CD14-positive monocyte (primary cell): ENCODE measurements around the gene POMT2. TPM values are rescaled to one million over a fixed set of nuclear protein-coding genes. Genes with fewer than 3 reads are reported as not detected.
A peak's percentile ranks its signal among the peaks of the same experiment; 100 is the strongest.

Experiments used
- DNase-seq, 3 donors: peaks; one replicate each; pipeline ENCODE4 v3.0.0-alpha.2; 2011 to 2022
- H2AFZ ChIP-seq: 2 replicates; pipeline ENCODE4 v1.6.0; 2012; ENCODE audit warnings: mild to moderate bottlenecking, low read depth, low read length, inconsistent platforms; ENCODE audit not compliant: insufficient read depth, poor library complexity, severe bottlenecking
- H3K27ac ChIP-seq, 2 donors: 1 replicate in 1 of 2; 2 replicates in 1 of 2; pipeline ENCODE4 v1.5.1; 2012 to 2013; ENCODE audit warnings: low read length in 2 of 2, control low read depth in 1 of 2, inconsistent platforms in 1 of 2, low read depth in 1 of 2, mild to moderate bottlenecking in 1 of 2
- H3K27me3 ChIP-seq, 2 donors: one replicate each; pipeline versions ENCODE4 v1.6.0 to v1.6.1; 2011 to 2013; ENCODE audit warnings: low read length in 2 of 2; ENCODE audit not compliant: control insufficient read depth in 2 of 2, insufficient read depth in 2 of 2
- H3K36me3 ChIP-seq, 2 donors: replicated peaks in 1 of 2; 1 replicate in 1 of 2; 2 replicates in 1 of 2; pipeline versions ENCODE4 v1.5.1 to v1.6.1; 2012 to 2013; ENCODE audit warnings: low read length in 2 of 2, control low read depth in 1 of 2, inconsistent platforms in 1 of 2, mild to moderate bottlenecking in 1 of 2; ENCODE audit not compliant: insufficient read depth in 2 of 2, control insufficient read depth in 1 of 2
- H3K4me1 ChIP-seq, 2 donors: 1 replicate in 1 of 2; 2 replicates in 1 of 2; pipeline versions ENCODE4 v1.5.1 to v1.6.1; 2012 to 2013; ENCODE audit warnings: low read length in 2 of 2, control low read depth in 1 of 2, inconsistent platforms in 1 of 2, mild to moderate bottlenecking in 1 of 2, moderate library complexity in 1 of 2; ENCODE audit not compliant: insufficient read depth in 2 of 2, control insufficient read depth in 1 of 2
- H3K4me2 ChIP-seq: replicated peaks from 2 replicates; pipeline ENCODE3; 2012; ENCODE audit warnings: low read length, moderate library complexity, mild to moderate bottlenecking; ENCODE audit not compliant: poor library complexity, severe bottlenecking; ENCODE audit errors: extremely low read depth
- H3K4me3 ChIP-seq, 3 experiments: fragments of 200-600 bp in 1 of 3; sonication (generic) in 1 of 3; replicated peaks in 1 of 3; 1 replicate in 2 of 3; 2 replicates in 1 of 3; pipeline ENCODE4 v1.5.1; 2011 to 2013; ENCODE audit warnings: low read length in 3 of 3, mild to moderate bottlenecking in 3 of 3, control low read depth in 2 of 3, low read depth in 2 of 3, inconsistent platforms in 1 of 3, moderate library complexity in 1 of 3
- H3K79me2 ChIP-seq: 2 replicates; pipeline ENCODE4 v1.6.0; 2012; ENCODE audit warnings: mild to moderate bottlenecking, control low read depth, inconsistent platforms, low read length, moderate library complexity; ENCODE audit not compliant: insufficient read depth
- H3K9ac ChIP-seq: 2 replicates; pipeline ENCODE4 v1.6.0; 2017; ENCODE audit warnings: low read length, mild to moderate bottlenecking; ENCODE audit not compliant: insufficient read depth, poor library complexity, severe bottlenecking
- H3K9me3 ChIP-seq, 2 donors: replicated peaks in 1 of 2; 1 replicate in 1 of 2; 2 replicates in 1 of 2; pipeline versions ENCODE4 v1.5.1 to v1.6.1; 2012 to 2013; ENCODE audit warnings: low read length in 2 of 2, control low read depth in 1 of 2; ENCODE audit not compliant: control insufficient read depth in 1 of 2, insufficient read depth in 1 of 2
- H4K20me1 ChIP-seq: 2 replicates; pipeline ENCODE4 v1.6.0; 2012; ENCODE audit warnings: mild to moderate bottlenecking, low read length, control low read depth, moderate library complexity; ENCODE audit not compliant: insufficient read depth
- H3K27ac Mint-ChIP-seq, 7 donors: one replicate each; pipeline ENCODE4 v1.8.0; 2020; ENCODE audit warnings: mild to moderate bottlenecking in 7 of 7, mixed read lengths in 7 of 7, moderate library complexity in 6 of 7, inconsistent platforms in 2 of 7
- H3K27me3 Mint-ChIP-seq, 3 donors: one replicate each; pipeline ENCODE4 v1.8.0; 2021 to 2022; ENCODE audit warnings: low read depth in 3 of 3, mild to moderate bottlenecking in 3 of 3, mixed read lengths in 3 of 3, moderate library complexity in 3 of 3, inconsistent platforms in 1 of 3
- H3K36me3 Mint-ChIP-seq, 2 donors: one replicate each; pipeline ENCODE4 v1.8.0; 2020; ENCODE audit warnings: mixed read lengths in 2 of 2, inconsistent platforms in 1 of 2, mild to moderate bottlenecking in 1 of 2
- H3K4me1 Mint-ChIP-seq: one replicate; pipeline ENCODE4 v1.8.0; 2020; ENCODE audit warnings: mild to moderate bottlenecking, mixed read lengths
- H3K4me3 Mint-ChIP-seq, 2 donors: one replicate each; pipeline ENCODE4 v1.8.0; 2020; ENCODE audit warnings: mild to moderate bottlenecking in 2 of 2, mixed read lengths in 2 of 2, moderate library complexity in 1 of 2
- H3K9me3 Mint-ChIP-seq, 7 donors: one replicate each; pipeline ENCODE4 v1.8.0; 2020 to 2022; ENCODE audit warnings: mixed read lengths in 7 of 7, mild to moderate bottlenecking in 6 of 7, moderate library complexity in 6 of 7, inconsistent platforms in 2 of 7
- CTCF ChIP-seq: fragments of 200-600 bp; IDR thresholded peaks from one replicate; pipeline ENCODE4 v1.8.0; 2022; ENCODE audit warnings: antibody characterized with exemption, mild to moderate bottlenecking
- WGBS: methylation state at CpG from one replicate; pipeline ENCODE4 v1.1.5; 2013; ENCODE audit warnings: missing lambda C conversion rate; ENCODE audit not compliant: insufficient coverage; 5-methylcytosine and 5-hydroxymethylcytosine counted together
- intact Hi-C, 2 donors: fragments of 100-400 bp; cut with micrococcal nuclease; formaldehyde crosslinking; loops; one replicate each; pipeline versions ENCODE4 v1.15.0 to v1.15.1; 2023
- polyA plus RNA-seq, 3 donors: library from polyadenylated mRNA; depleted of rRNA in 1 of 3; unstranded in 2 of 3; stranded (reverse) in 1 of 3; fragments of 300-500 nt in 2 of 3; fragments of >200 nt in 1 of 3; fragmentation: Illumina TruSeq in 2 of 3; gene quantifications; 1 replicate in 2 of 3; 2 replicates in 1 of 3; pipeline ENCODE4 v1.2.3, GENCODE V29; 2012 to 2021

Gene POMT2
- polyA plus RNA-seq, 3 donors, result 1.5 to 8.9 (median 1.8) TPM

DNA sequence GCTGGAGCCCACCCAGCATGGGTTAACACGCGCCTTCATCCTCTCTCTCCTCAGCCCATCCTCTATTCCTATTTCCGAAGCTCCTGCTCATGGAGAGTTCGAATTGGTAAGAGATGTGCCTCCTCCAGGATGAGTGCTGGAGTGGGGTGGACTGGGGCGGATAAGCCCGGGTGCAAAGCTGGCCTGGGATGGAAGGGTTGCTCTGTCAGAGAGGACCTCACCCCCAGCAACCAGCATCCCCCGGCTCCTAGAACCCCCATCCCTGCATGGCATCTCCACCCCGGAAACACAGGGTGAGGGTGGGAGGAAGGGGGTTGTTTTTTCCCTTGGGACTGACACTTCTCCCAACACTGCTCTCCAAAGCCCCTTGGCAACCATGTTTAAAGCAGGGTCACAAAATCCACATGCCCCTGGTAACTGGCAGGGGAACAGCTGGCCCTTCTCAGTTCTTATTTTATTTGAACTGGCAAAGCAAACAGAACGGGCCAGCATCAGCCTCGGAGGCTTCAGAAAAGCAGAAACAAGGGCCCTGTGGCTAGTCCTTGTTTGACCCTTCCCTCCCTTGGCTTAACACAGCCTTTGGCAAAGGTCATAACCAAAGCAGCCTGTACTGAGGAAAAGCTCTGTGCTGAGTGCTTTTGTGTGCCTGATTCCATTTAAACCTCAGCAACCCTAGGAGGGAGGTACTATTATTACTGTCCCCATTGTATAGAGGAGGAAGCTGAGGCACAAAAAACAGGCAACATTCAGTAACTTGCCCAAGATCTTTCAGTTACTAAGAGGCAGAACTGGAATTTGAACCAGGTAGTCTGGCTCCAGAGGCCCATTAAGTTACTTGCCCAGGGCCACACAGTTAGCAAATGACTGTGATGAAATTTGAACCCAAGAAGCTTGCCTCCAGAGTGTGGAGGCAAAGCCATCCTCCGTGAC lies 4.4 kb upstream of the POMT2 start:
- no peak for DNase-seq
- peaks cover 5 to 6% of the 10 kb centered on the region in 2 donors for H3K36me3 Mint-ChIP-seq
- no peaks in the 10 kb centered on the region for H4K20me1 ChIP-seq
- H3K27ac Mint-ChIP-seq, result peak overlapping the region in 1 of 7 donors; percentile 6
- no peaks in the 10 kb centered on the region for H3K9me3 Mint-ChIP-seq
- H3K27me3 ChIP-seq, result no peaks in the 10 kb centered on the region
- H3K4me2 ChIP-seq, result no peak overlapping the region
- TF ChIP-seq CTCF, result no peak
- no peaks in the 10 kb centered on the region for H3K27me3 Mint-ChIP-seq
- H3K36me3 ChIP-seq, result no peaks in the 10 kb centered on the region
- H2AFZ ChIP-seq, result no peak overlapping the region
- WGBS, result 100% methylated on average over 3 of the region's 11 CpGs
- intact Hi-C loops, result loop anchor here (5.0 to 10.0 kb wide), 3 partner anchors 52 to 450 kb away; partner anchors contain the start of genes SAMD15 (in 2 of the 2), TMED8 (in 2 of the 2), AHSA1 (in 1 of the 2) and VIPAS39 (in 1 of the 2)
- H3K9me3 ChIP-seq, result no peaks in the 10 kb centered on the region
- no peak overlapping the region for H3K4me3 ChIP-seq
- H3K9ac ChIP-seq, result no peak overlapping the region
- H3K27ac ChIP-seq, result no peak overlapping the region
- H3K79me2 ChIP-seq, result peaks cover 5% of the 10 kb centered on the region
- no peak overlapping the region for H3K4me3 Mint-ChIP-seq
- peaks cover 14% of the 10 kb centered on the region for H3K4me1 Mint-ChIP-seq
- H3K4me1 ChIP-seq, result peaks cover 9 to 17% of the 10 kb centered on the region in 2 donors

DNA sequence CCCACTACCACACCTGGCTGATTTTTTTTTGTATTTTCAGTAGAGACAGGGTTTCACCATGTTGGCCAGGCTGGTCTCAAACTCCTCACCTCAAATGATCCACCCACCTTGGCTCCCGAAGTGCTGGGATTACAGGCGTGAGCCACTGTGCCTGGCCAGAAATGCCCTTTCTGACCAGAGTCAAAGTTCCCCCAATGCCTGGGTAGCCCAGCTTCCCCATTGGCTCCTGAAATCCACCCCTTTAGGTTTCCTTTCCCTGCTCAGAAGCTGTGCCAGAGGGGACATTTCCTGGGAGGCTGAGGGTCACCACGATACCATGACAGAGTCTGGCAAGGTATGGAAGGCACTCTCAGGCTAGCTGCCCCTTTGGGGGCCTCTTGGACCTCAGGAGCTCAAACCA lies 3.6 kb upstream of the POMT2 start:
- H4K20me1 ChIP-seq, result no peaks in the 10 kb centered on the region
- H3K27ac ChIP-seq, result no peak overlapping the region
- H3K27ac Mint-ChIP-seq, result no peak overlapping the region
- H3K79me2 ChIP-seq, result peaks cover 6% of the 10 kb centered on the region
- no peaks in the 10 kb centered on the region for H3K9me3 ChIP-seq
- H2AFZ ChIP-seq, result no peak overlapping the region
- no peak overlapping the region for H3K4me2 ChIP-seq
- H3K4me3 Mint-ChIP-seq, result no peak overlapping the region
- H3K27me3 Mint-ChIP-seq, result no peaks in the 10 kb centered on the region
- H3K4me1 Mint-ChIP-seq, result peaks cover 19% of the 10 kb centered on the region
- peaks cover 5 to 6% of the 10 kb centered on the region in 2 donors for H3K36me3 Mint-ChIP-seq
- no peaks in the 10 kb centered on the region for H3K36me3 ChIP-seq
- H3K27me3 ChIP-seq, result no peaks in the 10 kb centered on the region
- no peaks in the 10 kb centered on the region for H3K9me3 Mint-ChIP-seq
- WGBS, result 90% methylated on average over 3 of the region's 3 CpGs
- peaks cover 12 to 23% of the 10 kb centered on the region in 2 donors for H3K4me1 ChIP-seq
- H3K4me3 ChIP-seq, result no peak overlapping the region
- TF ChIP-seq CTCF, result no peak
- H3K9ac ChIP-seq, result no peak overlapping the region
- intact Hi-C loops, result loop anchor here (5.0 to 10.0 kb wide), 3 partner anchors 53 to 449 kb away; partner anchors contain the start of genes SAMD15 (in 2 of the 2), TMED8 (in 2 of the 2), AHSA1 (in 1 of the 2) and VIPAS39 (in 1 of the 2)
- no peak for DNase-seq
